NCI-H146 (cell line): ENCODE measurements around the gene TPM2.
A peak's percentile ranks its signal among the peaks of the same experiment; 100 is the strongest.

Experiments used
- DNase-seq: peaks from one replicate; lab custom pipeline; 2025; lab: John Stamatoyannopoulos, UW

Gene TPM2

DNA sequence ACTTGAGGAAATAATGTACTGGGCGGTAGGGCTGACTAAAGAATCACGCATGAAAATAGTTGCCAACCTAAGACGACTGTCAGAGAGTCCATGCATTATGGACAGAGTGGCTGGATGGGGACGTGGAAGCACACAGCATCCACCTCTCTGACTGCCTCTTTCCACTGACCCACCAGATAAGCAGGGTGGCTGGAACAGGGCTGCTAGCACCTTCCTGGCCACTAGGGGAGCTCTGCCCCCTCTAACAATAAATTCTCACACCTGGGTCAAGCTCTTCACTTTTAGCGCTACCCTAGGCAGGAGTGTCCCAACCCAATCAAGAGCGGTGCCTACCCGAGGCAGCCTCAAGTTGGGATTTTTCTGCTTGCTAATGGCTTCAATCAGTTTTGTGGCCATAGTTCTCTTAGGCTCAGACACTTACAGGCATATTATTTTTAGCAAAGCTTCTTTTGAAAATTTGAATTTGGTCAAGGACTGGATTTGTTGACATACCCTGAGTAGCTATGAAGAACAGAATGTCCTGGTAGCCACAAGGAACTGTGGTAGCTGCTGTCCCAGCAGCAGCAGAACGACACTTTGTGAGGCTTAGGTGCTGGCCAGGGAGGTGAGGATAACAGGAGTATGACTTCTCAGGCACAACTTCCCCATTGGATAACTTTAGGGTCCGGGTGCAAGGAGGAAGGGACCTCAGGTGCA is 6.9 kb upstream of the TPM2 start:
- DNase-seq = peak; percentile 57

DNA sequence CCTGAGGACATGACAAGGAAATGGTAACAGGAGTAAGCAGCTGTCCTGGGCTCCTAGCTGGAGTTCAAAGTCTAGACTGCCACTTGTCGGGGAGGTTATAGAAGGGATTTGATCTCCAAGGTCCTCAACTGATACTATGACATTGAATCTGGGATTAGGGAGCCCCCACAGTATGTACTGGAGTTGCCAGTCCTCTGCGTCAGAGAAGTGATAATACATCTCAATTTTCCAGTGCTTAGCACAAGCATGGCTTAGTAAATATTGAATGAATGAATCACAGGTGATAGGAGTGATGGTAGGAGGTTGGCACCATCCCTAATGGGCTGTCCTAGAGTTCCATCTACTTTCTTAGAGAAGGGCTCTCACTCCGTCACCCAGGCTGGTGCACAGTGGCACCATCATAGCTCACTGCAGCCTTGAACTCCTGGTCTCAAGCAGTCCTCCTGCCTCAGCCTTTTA is 6.2 kb upstream of the TPM2 start:
- no peak for DNase-seq

DNA sequence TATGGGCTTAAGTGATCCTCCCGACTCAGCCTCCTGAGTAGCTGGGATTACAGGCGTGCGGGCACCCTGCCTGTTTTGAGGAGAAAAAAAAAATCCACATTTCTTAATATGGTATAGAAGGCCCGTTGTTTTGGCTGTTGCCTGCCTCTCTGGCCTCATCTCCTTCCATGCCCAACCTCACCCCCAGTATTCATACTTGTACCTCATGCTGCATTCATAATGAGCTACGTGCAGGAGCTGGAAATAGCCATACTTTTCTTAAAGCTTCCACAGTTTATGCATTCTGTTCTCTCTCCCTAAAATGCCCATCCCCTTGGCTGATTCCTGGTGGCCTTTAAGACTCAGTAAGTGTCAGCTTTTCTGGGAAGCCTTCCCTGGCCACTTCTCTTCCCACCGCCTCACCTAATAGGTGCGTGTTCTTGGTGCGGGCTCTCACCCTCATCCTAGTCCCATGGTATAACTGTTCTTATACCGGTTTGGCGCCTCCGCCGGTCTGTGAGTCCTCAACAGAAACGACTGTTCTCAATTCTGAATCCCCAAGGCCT is 2.1 kb upstream of the TPM2 start:
- DNase-seq = no peak

DNA sequence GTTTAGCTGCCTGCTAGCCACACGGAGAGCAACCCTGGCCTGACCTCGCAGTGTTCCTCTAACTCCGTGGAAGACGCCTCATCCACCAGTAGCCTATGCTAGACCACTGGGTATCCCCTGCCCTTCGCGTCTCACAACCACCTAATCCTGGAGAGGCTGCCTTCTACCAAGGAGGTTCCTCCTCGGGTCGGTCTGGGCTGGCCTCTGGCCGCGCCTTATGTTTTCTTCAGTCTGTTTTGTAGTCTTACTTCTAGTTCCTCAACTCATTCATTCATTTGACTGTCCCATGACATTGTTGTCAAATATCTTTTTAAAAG is 1.6 kb upstream of the TPM2 start:
- no peak for DNase-seq

DNA sequence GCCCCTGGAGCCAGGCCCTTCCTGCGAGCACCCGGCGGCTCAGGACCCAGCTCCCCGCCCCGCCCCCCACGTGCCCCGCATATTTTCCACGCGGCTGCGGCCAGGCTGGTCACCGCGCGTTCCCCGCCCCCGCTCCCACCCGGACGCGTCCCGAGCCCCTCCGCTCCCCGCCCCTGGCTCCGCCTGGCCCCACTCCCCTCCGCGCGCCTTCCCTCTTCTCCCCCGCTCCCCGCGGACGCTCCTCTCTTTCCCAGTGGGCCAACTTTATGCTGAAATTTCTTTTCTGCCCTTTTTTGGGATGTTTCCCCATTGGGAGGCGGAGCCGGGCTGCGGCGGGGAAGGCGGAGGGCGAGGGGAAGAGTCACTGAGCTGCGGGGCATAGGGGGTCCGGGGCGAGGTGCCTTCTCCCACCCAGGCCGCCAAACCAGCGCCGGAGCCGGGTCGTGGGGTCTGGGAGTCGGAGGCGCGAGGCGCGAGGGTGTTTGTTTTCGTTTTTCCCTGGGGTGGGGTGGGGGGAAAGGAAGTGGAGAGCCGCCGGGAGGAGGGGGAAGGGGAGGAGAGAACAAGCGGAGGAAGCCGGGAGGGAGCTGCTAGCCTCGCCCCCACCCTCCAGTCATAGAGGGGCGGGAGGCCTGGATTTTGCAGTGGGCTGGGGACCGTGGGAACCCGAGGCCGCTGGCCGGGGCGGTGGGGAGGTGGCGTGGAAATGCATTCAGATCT is 1.0 kb upstream of the TPM2 start:
- DNase-seq = peak; percentile 68

DNA sequence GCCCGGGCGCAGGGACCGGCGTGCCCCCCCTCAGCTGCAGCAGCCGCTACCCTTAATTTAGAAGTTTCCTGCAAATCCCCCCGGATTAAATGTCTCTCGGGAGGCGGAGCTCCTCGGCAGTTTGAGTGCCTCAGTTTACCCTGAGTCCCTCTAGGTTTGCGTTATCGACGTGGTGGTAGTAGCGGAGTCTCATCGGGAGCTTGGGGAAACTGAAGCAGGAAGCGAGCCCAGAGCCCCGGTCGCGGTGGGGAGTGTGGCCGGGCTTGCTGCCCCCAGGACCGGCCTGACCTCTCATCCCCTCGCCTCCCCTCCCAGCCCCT is 529 bp upstream of the TPM2 start:
- peak; percentile 52 for DNase-seq

DNA sequence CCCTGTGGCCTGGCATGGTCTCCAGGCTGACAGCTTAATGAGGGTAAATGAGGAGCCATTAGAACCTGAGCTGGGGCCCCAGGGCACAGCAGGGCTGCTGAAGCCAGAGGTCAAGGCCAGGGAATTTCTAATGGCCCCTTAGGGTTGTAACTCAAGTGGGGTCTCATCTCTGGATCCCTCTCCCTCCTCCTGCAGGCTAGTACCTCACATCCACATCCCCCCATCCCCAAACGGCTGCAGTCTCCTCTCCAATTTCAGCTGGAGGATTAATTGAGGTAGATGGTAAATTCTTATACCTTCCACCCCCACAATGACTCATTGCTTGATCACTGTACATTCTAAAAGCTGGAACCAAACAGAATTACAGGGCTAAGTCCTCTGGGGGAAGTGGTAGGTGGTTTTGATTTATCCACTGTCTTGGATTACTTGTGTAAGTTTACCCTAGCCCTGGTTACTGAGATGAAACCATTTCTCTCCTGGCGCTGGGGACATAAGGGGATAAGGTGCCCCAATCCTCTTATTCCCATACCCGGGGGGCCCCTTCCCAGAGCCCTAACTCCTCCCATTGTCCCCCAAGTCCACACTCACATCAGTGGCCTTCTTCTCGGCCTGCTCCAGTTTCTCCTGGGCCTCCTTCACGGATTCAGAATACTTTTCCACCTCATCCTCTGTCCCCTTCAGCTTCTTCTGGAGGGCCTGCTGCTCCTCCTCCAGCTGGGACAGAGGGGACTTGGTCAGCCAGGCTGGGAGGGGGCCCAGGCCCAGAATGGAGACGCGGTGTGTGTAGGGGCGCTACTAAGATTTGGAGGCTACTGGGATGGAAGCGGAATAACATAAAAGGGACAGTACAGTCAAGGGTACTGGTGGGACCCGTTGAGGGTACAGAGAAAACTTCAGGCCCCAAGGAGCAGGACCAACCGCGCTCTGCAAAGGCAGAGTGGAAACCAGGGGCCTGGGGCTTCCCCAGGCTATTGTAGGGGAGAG is 875 bp downstream of the TPM2 start:
- no peak for DNase-seq

DNA sequence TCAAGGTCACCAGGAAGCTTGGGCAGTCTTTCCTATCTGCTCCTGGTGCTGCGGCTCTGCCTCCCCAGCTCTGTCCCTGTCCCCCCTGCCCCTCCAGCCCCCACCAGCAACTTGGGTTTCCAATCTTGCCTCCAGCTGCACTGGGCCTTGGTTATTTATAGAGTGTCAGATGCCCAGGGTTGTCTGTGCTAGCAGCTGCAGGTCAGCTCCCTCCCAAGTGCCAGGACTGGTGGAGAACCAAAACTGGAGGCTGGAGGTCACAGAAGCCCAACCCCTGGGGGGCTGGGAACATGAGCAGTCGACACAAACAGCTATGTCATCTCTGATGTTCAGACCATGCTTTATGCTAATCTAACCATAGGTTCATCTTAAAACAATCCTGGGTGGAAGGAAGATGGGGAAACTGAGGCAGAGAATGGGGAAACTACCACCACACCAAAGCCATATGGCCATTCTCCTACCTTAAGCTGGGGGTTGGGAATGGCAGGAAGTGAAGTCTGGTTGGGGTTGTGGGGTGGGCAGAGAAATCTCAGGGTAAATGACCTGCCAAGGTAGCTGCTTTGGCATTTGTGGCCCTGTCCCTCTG is 1.7 kb downstream of the TPM2 start:
- DNase-seq = no peak

DNA sequence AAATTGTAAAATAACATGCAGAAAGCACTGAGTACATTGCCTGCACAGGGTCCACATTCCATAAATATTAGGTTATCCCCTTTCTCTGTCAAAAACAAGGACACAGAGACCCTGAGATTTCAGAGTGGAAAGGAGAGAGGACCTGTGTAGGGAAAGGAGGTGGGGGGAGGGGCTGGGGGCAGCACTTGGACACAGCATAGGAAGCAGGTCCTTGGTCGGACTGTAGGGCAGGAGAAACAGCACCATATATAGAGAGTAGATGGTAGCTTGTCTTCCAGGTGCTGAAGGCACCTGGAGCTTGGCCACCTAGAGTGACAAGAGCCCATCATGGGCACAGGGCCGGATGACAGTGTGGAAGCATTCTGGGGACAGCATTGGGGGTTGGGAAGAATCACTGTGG is 2.4 kb downstream of the TPM2 start:
- DNase-seq = no peak

DNA sequence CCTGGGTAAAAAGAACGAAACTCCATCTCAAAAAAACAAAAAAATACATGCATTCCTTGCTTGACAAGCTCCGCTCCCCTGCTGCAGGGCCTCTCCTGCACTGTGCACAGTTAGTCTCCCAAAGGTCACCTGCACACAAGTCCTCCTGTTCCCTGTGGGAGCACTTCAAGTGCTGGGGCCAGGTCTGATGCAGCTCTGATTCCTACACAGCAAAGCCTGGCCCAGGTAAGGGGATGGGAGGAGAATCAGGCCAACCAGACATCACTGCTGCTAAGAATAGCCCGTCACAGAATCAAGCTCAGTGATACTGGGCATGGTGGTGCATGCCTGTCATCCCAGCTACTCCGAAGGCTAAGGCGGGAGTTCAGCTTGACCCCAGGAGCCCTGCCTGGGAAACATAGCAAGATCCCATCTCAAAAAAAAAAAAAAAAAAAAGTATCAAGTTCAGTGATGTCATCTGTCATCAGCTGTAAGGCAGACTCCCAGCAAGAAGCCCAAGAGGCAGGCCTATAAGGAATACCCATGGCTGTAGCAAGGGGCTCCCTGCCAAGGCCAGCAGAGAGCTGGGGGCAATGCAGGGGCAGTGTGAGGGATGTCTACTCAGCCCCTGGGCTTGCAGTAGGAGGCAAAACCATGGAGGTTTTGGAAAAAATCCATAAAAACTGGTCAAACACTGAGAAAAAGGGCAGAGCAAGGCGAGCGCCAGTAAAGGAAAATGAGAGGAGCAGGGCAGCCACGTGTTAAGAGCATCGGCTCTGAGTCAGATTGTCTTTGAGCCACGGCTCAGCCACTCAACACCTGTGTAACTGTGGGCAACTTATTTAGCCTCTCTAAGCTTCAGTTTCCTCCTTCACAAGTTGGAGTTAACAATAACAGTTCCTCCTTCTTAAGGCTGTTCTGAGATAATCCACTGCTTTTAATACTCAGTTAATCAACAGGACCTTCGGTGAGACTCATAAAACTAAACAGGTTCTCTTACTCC is 3.2 kb downstream of the TPM2 start:
- DNase-seq = no peak

DNA sequence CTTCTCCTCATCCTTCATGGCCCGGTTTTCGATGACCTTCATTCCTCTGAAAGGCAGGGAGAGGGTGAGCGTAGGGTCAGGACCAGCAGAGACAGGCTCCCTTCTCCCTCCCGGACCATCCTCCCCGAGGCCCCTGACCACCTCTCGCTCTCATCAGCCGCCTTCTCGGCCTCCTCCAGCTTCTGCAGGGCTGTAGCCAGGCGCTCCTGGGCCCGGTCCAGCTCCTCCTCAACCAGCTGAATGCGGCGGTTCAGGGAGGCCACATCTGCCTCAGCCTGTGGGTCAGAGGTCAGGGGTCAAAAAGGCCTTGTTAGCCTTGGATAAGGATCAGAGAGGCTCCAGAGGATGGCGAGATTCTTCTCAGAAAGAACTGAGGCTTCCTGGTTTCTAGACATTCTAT is 4.2 kb downstream of the TPM2 start:
- no peak for DNase-seq

DNA sequence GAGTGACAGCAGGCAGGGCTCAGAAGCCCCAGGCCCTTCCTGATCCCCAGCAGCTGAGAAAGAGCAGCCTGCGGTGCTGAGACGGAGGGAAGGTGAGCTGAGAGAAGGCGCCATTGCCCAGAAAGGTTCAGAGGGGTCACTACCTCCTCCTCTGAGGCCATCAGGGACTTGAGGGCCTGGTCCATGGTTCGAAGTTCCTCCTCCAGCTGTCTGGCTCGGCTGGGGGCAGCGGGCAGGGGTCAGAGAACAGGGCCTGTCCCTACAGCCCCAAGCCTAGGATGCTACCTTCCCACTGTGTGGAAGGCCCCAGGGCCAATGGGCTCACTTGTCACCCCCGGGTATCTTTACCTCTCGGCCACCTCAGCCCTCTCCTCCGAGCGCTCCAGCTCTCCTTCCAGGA is 4.8 kb downstream of the TPM2 start:
- DNase-seq = no peak

DNA sequence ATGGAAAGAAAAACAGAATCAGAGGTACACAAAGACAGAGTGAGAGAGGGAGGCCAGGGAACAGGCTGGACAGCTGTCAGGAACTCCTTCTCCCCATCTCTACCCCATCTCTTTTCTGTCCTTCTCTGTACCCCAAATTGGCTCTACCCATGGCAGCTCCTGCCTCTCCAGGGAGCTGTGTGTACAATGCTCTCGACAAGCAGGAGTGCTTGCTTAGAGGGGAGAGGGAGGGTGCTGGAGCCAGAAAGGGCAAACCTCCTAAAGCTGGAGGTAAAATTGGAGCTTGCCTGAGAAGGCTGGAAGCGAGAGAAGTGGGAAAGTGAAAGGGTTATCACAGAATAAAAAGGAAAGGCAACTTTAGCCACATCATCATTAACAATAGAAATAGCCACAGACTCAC is 6.4 kb downstream of the TPM2 start:
- DNase-seq = no peak

DNA sequence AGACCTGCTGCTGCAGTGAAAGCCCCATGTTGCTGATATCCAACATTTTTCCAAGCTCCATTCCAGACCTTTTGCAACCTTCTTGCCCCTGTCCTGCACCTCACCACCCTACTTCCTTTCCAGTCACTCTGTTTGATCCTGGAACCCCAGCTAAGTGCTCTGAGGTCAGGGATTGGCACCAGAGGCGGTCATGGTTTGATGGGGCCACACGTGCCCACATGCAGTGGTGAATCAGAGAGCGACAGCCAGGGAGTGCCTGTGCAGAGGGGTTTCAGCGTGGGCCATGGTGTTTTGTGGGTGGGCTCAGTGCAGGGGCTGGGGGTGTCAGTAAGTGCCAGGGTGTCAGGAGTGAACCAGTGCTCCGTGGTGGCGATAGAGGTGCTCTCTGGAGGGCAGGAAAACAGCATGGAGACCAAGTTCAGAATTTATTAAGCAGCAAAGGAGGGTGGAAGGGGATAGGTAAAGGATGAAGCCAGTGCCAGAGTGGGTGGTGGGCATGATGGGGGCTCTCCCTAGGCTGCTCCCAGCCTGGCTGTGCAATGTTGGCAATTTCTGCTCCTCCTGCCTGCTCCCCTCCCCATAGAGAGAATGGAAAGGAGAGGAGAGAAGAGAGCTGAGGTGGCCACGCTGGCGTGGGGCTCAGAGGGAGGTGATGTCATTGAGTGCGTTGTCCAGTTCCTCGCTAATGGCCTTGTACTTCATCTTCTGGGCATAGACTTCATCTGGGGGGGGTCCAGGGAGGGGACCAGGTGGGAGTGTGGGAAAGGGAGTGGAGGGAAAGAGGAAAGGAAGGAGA is 7.0 kb downstream of the TPM2 start:
- DNase-seq = no peak

DNA sequence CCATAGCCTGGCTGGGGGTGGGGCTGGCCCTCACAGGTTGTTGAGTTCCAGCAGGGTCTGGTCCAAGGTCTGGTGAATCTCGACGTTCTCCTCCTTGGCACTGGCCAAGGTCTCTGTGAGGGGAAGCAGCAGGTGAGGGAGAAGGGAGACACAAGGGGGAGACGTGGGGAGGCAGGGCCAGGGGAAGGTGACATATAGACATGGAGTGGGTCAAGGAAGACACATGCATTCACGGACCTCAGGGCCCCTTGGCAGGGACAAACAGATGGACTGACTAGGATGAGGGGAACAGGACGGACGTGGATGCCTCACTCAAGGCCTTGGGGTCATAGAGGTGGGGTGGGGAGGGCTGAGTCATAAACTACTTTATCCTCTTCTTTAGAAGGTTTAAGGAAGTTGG is 7.7 kb downstream of the TPM2 start:
- DNase-seq = no peak

DNA sequence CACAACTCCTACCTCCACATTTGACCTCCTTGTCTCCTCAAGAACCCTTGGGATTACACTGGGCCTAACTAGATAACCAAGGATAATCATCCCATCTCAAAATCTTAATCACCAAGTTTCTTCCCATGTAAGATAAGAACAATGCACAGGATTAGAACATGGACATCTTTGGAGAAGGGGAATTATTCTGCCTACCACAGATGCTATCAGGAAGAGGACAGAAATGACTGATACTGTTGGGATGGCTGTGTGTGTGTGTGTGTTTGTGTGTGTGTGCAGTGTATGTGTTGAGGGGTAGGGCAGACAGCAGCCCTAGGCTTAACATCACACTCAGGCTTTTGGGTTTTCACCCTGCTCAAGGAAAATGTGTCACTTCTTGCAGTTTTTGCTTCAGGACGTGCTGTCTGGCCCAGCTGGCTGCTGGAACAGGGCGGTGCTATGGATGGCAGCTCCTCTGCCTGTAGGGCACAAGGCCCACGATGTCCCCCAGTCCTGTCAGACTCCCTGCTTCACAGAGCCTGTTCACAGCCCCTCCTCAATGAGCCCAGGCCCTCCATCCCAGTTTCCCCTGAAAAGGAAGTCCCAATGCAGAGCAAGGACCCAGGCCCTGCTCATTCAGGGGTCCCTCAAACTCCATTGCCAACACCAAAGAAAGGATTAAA is 8.3 kb downstream of the TPM2 start:
- DNase-seq = no peak

DNA sequence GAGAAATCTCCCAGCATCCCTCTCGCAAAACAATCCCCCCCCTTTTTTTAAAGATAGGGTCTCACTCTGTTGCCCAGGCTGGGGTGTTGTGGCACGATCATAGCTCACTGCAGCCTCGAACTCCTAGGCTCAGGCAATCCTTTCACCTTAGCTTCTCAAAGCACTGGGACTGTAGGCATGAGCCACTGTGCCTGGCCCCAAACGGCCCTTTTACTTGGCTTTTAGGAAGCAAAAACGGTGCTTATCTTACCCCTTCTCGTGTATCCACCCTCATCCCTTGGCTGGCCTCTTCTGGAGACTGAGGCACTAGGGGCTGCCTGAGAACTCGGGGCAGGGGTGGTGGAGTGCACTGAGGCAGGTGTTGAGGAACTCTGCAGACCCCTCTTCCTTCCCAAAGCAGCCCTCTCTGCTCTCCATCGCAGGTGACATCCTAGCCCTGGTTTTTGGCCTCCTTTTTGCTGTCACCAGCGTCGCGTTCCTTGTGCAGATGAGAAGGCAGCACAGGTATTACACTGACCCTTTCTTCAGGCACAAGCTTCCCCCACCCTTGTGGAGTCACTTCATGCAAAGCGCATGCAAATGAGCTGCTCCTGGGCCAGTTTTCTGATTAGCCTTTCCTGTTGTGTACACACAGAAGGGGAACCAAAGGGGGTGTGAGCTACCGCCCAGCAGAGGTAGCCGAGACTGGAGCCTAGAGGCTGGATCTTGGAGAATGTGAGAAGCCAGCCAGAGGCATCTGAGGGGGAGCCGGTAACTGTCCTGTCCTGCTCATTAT is 9.2 kb downstream of the TPM2 start:
- no peak for DNase-seq

DNA sequence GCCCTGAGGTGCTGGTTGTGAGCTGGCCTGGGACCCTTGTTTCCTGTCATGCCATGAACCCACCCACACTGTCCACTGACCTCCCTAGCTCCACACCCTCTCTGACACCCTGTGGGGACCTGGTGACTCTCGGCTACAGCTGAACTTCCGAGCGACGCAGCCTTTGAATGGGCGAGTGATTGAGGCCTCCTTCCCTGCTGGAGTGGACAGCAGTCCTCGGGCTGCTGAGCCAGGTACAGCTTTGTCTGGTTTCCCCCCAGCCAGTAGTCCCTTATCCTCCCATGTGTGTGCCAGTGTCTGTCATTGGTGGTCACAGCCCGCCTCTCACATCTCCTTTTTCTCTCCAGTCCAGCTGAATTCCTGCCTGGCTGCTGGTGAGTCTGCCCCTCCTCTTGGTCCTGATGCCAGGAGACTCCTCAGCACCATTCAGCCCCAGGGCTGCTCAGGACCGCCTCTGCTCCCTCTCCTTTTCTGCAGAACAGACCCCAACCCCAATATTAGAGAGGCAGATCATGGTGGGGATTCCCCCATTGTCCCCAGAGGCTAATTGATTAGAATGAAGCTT is 9.9 kb downstream of the TPM2 start:
- no peak for DNase-seq

DNA sequence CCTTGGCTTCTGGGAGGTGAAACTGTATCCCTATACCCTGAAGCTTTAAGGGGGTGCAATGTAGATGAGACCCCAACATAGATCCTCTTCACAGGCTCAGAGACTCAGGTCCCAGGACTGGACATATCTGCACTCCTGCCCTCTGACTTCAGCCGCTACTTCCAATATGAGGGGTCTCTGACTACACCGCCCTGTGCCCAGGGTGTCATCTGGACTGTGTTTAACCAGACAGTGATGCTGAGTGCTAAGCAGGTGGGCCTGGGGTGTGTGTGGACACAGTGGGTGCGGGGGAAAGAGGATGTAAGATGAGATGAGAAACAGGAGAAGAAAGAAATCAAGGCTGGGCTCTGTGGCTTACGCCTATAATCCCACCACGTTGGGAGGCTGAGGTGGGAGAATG is 10.6 kb downstream of the TPM2 start:
- no peak for DNase-seq
